HepG2 (cell line): Measurements from ENCODE around the gene TCF25. TPM values are rescaled to one million over a fixed set of nuclear protein-coding genes. Genes with fewer than 3 reads are reported as not detected.

ENCODE experiments used
- ARID2 ChIP-seq: sonication (generic); formaldehyde crosslinking; IDR thresholded peaks from 2 replicates; pipeline ENCODE4 v1.8.1; 2022; ENCODE audit warnings: mild to moderate bottlenecking, missing genetic modification reagents, borderline replicate concordance
- HDAC1 ChIP-seq: sonication (generic); formaldehyde crosslinking; IDR thresholded peaks from 2 replicates; pipeline ENCODE4 v1.5.1; 2020; ENCODE audit warnings: mild to moderate bottlenecking, missing genetic modification reagents
- HMGXB4 ChIP-seq, 2 experiments: sonication (generic) in 1 of 2; formaldehyde crosslinking in 1 of 2; IDR thresholded peaks; 2 replicates each; pipeline versions ENCODE4 v1.4.0 to v1.6.1; 2018 to 2020; ENCODE audit warnings: missing genetic modification reagents in 2 of 2, borderline replicate concordance in 1 of 2, low read depth in 1 of 2, mild to moderate bottlenecking in 1 of 2, missing biosample characterization in 1 of 2
- ZBTB3 ChIP-seq: sonication (generic); formaldehyde crosslinking; IDR thresholded peaks from 2 replicates; pipeline ENCODE4 v1.4.0; 2020; ENCODE audit warnings: low read depth, mild to moderate bottlenecking, moderate library complexity, missing genetic modification reagents, borderline replicate concordance
- ZBTB38 ChIP-seq: sonication (generic); formaldehyde crosslinking; IDR thresholded peaks from 2 replicates; pipeline ENCODE4 v1.5.1; 2020; ENCODE audit warnings: mild to moderate bottlenecking, missing genetic modification reagents
- ZNF317 ChIP-seq: sonication (generic); formaldehyde crosslinking; IDR thresholded peaks from 2 replicates; pipeline ENCODE4 v1.5.0; 2020; ENCODE audit warnings: mild to moderate bottlenecking, missing genetic modification reagents
- ZNF34 ChIP-seq: sonication (generic); formaldehyde crosslinking; IDR thresholded peaks from 2 replicates; pipeline ENCODE4 v1.4.0; 2020; ENCODE audit warnings: mild to moderate bottlenecking, missing genetic modification reagents, borderline replicate concordance
- ZNF775 ChIP-seq: sonication (generic); formaldehyde crosslinking; IDR thresholded peaks from 2 replicates; pipeline ENCODE4 v1.4.0; 2020; ENCODE audit warnings: missing genetic modification reagents, mild to moderate bottlenecking, moderate library complexity, borderline replicate concordance
- ZSCAN29 ChIP-seq: sonication (generic); formaldehyde crosslinking; conservative IDR thresholded peaks from 2 replicates; pipeline ENCODE4 v1.4.0; 2020; ENCODE audit warnings: mild to moderate bottlenecking, missing genetic modification reagents
- polyA plus RNA-seq, 8 experiments: library from polyadenylated mRNA; depleted of rRNA in 3 of 8; stranded (reverse) in 7 of 8; unstranded in 1 of 8; fragments of >200 nt; fragmentation: Illumina TruSeq in 4 of 8; extraction: Trizol in 4 of 8; gene quantifications; 2 replicates each; pipeline versions ENCODE4 v1.2.1 to v1.2.3, GENCODE V29; 2011 to 2016; ENCODE audit warnings: low read depth in 4 of 8, missing spikeins in 1 of 8, mixed read lengths in 1 of 8; ENCODE audit not compliant: insufficient read depth in 1 of 8
- total RNA-seq, 5 experiments: library from RNA; depleted of rRNA; stranded (reverse); fragments of >200 nt; fragmentation: Illumina TruSeq; extraction: Trizol; gene quantifications; 2 replicates each; pipeline ENCODE4 v1.2.3, GENCODE V29; 2016; ENCODE audit warnings: low read depth in 1 of 5
- TF ChIP-seq, protein P1 (sequence below): sonication (generic); formaldehyde crosslinking; IDR thresholded peaks from 2 replicates; pipeline ENCODE4 v1.4.0; 2020; ENCODE audit warnings: missing genetic modification reagents
- TF ChIP-seq, protein P2 (sequence below): sonication (generic); formaldehyde crosslinking; IDR thresholded peaks from 2 replicates; pipeline ENCODE4 v1.5.0; 2020; ENCODE audit warnings: mild to moderate bottlenecking, missing genetic modification reagents

The TCF25 gene
- total and polyA plus RNA-seq, 2 of the 13 experiments (the other 11 are each of a cell fraction or from before 2014, with no cell fraction given), result 138 to 206 TPM

DNA sequence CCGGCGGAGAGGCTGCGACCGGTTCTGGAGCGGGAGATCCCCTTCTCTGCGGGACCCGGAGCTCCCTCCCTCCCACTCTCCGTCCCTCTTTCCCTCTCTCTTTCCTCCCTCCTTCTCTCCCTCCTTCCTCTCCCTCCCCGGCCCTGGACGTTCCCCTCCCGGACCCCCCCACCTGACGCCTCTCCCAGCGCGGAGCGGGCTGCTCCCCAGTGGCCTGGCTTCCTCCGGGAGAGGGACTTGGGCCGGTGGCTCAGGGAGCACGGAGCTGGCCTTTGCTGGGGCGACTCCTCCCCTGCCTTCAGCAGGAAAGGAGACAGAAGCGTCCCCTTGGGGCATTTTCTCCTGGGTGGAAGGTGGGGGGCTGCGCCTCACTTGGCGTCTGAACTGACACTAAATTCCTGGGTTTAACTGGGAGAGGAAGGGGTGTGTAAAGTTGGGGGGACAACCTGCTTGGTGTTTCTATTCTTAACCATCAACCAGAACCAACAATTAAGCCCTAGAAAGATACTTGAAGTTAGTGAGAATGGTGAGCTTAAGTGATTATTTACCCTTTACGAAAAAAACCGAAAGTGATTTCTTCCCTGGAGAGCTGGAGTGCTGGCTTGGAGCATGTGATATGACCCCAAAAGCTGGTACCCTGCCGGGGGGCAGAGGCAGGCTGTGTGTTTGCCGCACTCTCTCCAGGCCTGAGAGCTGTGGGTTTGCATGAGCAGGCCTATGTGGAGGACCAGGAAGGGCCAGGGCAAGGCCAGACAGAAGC lies 44.3 kb upstream of the TCF25 start (continued):
- peak; percentile 32; the same call in 1 of the 2 replicates for TF ChIP-seq HDAC1 (CRISPR knock-in tag)
- TF ChIP-seq ZBTB3 (CRISPR knock-in tag), result peak; percentile 70; the same call in 1 of the 2 replicates
- no peak for TF ChIP-seq ZNF317
- 0 out of 2 replicates have a peak, but pooled peaks have one; percentile 41 for TF ChIP-seq ZNF775 (CRISPR knock-in tag)
- TF ChIP-seq, protein P1, sequence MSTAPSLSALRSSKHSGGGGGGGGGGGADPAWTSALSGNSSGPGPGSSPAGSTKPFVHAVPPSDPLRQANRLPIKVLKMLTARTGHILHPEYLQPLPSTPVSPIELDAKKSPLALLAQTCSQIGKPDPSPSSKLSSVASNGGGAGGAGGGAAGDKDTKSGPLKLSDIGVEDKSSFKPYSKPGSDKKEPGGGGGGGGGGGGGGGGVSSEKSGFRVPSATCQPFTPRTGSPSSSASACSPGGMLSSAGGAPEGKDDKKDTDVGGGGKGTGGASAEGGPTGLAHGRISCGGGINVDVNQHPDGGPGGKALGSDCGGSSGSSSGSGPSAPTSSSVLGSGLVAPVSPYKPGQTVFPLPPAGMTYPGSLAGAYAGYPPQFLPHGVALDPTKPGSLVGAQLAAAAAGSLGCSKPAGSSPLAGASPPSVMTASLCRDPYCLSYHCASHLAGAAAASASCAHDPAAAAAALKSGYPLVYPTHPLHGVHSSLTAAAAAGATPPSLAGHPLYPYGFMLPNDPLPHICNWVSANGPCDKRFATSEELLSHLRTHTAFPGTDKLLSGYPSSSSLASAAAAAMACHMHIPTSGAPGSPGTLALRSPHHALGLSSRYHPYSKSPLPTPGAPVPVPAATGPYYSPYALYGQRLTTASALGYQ (CRISPR knock-in tag), result no peak
- TF ChIP-seq ZSCAN29 (CRISPR knock-in tag), result peak; percentile 31; the same call in 1 of the 2 replicates
- TF ChIP-seq ZBTB38 (CRISPR knock-in tag), result peak; percentile 4; the same call in 1 of the 2 replicates
- TF ChIP-seq, protein P2, sequence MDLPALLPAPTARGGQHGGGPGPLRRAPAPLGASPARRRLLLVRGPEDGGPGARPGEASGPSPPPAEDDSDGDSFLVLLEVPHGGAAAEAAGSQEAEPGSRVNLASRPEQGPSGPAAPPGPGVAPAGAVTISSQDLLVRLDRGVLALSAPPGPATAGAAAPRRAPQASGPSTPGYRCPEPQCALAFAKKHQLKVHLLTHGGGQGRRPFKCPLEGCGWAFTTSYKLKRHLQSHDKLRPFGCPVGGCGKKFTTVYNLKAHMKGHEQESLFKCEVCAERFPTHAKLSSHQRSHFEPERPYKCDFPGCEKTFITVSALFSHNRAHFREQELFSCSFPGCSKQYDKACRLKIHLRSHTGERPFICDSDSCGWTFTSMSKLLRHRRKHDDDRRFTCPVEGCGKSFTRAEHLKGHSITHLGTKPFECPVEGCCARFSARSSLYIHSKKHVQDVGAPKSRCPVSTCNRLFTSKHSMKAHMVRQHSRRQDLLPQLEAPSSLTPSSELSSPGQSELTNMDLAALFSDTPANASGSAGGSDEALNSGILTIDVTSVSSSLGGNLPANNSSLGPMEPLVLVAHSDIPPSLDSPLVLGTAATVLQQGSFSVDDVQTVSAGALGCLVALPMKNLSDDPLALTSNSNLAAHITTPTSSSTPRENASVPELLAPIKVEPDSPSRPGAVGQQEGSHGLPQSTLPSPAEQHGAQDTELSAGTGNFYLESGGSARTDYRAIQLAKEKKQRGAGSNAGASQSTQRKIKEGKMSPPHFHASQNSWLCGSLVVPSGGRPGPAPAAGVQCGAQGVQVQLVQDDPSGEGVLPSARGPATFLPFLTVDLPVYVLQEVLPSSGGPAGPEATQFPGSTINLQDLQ (CRISPR knock-in tag), result 0 out of 2 replicates have a peak, but pooled peaks have one; percentile 2
- TF ChIP-seq ZNF34 (CRISPR knock-in tag), result peak; percentile 45; the same call in 1 of the 2 replicates
- no peak for TF ChIP-seq ARID2 (CRISPR knock-in tag)
- TF ChIP-seq HMGXB4 (CRISPR knock-in tag; IDR thresholded peaks at IDR 0.05; ENCODE audit: borderline replicate concordance in 1 of 2, low read depth in 1 of 2), result peak in 1 of 2 experiments; percentile 27; a peak in 2 of 4 replicates
- TF ChIP-seq, all 625 proteins: peak for 61
